ENCODE measurements around the gene NRF1.

DNA sequence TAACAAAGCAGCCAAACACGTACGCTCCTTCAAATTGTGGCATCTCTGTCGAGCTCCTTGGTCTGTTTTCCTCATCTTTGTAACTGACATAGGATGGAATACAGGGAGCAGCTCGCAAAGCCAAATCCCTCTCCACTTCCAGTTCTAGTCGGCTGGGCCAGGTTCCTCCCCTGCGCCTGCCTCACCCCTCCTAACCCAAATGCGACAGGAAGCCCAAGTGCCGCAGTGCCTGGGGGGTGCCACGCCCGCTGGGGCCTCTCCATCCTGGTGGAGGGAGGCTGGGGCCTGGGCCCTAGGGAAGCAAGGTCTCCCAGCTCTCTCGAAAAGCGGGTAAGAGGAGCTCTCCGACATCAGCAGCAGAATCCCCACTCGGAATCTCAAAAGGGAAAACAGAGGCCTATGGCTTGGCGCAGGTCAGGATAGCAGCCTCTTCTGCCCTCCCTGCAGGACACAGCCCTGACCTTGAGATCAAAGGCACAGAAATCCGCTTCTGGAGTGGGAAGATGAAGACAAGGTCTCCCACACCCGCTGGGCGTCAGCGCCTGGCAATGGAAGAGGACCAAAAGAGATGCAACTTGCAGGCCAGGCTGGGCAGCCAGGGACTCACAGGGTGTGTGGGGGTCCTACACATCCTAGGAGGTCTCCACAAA is 165.8 kb downstream of the NRF1 start:
- TF ChIP-seq CTCF (IDR thresholded peaks at IDR 0.05) (no peak), POLR2A (IDR thresholded peaks at IDR 0.05) (no peak)

Data from tibial nerve (tissue), 3 donors.